Measurements from ENCODE around the gene CCDC171. TPM values are rescaled to one million over a fixed set of nuclear protein-coding genes. Genes with fewer than 3 reads are reported as not detected.

Gene CCDC171
- total and polyA plus RNA-seq, 2 experiments from 2014 or later = 0.73 to 2.9 TPM

- DNase-seq (ENCODE audit: low spot score) = no peak
- no peak overlapping the region for H3K27ac ChIP-seq
- H3K36me3 ChIP-seq (replicated peaks; ENCODE audit: insufficient read depth, low read depth) = no peaks in the 10 kb centered on the region
- H4K20me1 ChIP-seq (ENCODE audit: insufficient read depth, poor library complexity, severe bottlenecking) = no peaks in the 10 kb centered on the region
- H3K4me3 ChIP-seq = no peak overlapping the region
- no peaks in the 10 kb centered on the region for H3K9me2 ChIP-seq (replicated peaks; ENCODE audit: insufficient read depth)
- H3K79me2 ChIP-seq = no peaks in the 10 kb centered on the region
- H3K4me2 ChIP-seq = no peak overlapping the region
- no peaks in the 10 kb centered on the region for H3K4me1 ChIP-seq (ENCODE audit: insufficient read depth)
- no peak for TF ChIP-seq EZH2phosphoT487 (IDR thresholded peaks at IDR 0.05; ENCODE audit: low read depth, severe bottlenecking, unreplicated experiment)
- TF ChIP-seq EZH2 (IDR thresholded peaks at IDR 0.05; ENCODE audit: borderline replicate concordance) = no peak
- no peak for TF ChIP-seq CTCF (IDR thresholded peaks at IDR 0.05; ENCODE audit: poor library complexity)
- H2AFZ ChIP-seq = no peak overlapping the region
- WGBS (ENCODE audit: low lambda C conversion rate, missing lambda C conversion rate) = 55% methylated on average over 5 of the region's 5 CpGs
- H3K9me3 ChIP-seq (ENCODE audit: low read depth) = no peaks in the 10 kb centered on the region
- no peaks in the 10 kb centered on the region for H3K27me3 ChIP-seq
These were observed 170.0 kb downstream of the CCDC171 start for GRCh38 chr9:15722888-15723287.

GRCh38 chr9:15724016-15724415, 171.2 kb downstream of the CCDC171 start:
- no peak for TF ChIP-seq EZH2 (IDR thresholded peaks at IDR 0.05; ENCODE audit: borderline replicate concordance)
- no peak for TF ChIP-seq EZH2phosphoT487 (IDR thresholded peaks at IDR 0.05; ENCODE audit: low read depth, severe bottlenecking, unreplicated experiment)
- TF ChIP-seq CTCF (IDR thresholded peaks at IDR 0.05; ENCODE audit: poor library complexity) = no peak
- Histone ChIP-seq H3K9me3 (ENCODE audit: low read depth) (no peaks in the 10 kb centered on the region), H3K79me2 (no peaks in the 10 kb centered on the region), H3K36me3 (replicated peaks; ENCODE audit: insufficient read depth, low read depth) (no peaks in the 10 kb centered on the region), H3K27ac (no peak overlapping the region), H2AFZ (no peak overlapping the region), H4K20me1 (ENCODE audit: insufficient read depth, poor library complexity, severe bottlenecking) (no peaks in the 10 kb centered on the region), H3K27me3 (no peaks in the 10 kb centered on the region), H3K9me2 (replicated peaks; ENCODE audit: insufficient read depth) (no peaks in the 10 kb centered on the region), H3K4me2 (no peak overlapping the region), H3K4me3 (no peak overlapping the region), H3K4me1 (ENCODE audit: insufficient read depth) (no peaks in the 10 kb centered on the region)
- 69% methylated on average over 1 of the region's 1 CpG for WGBS (ENCODE audit: low lambda C conversion rate, missing lambda C conversion rate)
- no peak for DNase-seq (ENCODE audit: low spot score)

DNA sequence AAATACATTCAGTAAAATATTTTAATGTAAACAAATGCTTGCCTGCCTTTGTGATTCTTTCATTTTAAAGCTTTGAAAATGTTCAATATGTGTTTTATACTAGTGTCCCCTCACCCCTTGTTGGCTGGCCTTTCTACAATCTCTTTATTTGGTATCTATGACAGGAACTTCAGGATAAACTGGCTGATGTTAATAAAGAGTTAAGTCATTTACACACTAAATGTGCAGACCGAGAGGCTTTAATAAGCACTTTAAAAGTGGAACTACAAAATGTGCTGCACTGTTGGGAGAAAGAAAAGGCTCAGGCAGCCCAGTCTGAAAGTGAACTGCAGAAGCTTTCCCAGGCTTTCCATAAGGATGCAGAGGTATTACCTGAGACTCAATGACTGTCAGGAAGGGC, 171.8 kb downstream of the CCDC171 start:
- Histone ChIP-seq H3K27me3 (no peaks in the 10 kb centered on the region), H3K27ac (peak overlapping the region; percentile 32), H3K36me3 (replicated peaks; ENCODE audit: insufficient read depth, low read depth) (no peaks in the 10 kb centered on the region), H4K20me1 (ENCODE audit: insufficient read depth, poor library complexity, severe bottlenecking) (no peaks in the 10 kb centered on the region), H3K4me1 (ENCODE audit: insufficient read depth) (no peaks in the 10 kb centered on the region), H3K4me3 (no peak overlapping the region), H3K9me2 (replicated peaks; ENCODE audit: insufficient read depth) (no peaks in the 10 kb centered on the region), H3K79me2 (no peaks in the 10 kb centered on the region), H3K9me3 (ENCODE audit: low read depth) (no peaks in the 10 kb centered on the region), H2AFZ (no peak overlapping the region), H3K4me2 (no peak overlapping the region)
- 31% methylated on average over 1 of the region's 1 CpG for WGBS (ENCODE audit: low lambda C conversion rate, missing lambda C conversion rate)
- DNase-seq (ENCODE audit: low spot score) = no peak
- TF ChIP-seq EZH2 (IDR thresholded peaks at IDR 0.05; ENCODE audit: borderline replicate concordance) (no peak), EZH2phosphoT487 (IDR thresholded peaks at IDR 0.05; ENCODE audit: low read depth, severe bottlenecking, unreplicated experiment) (no peak), CTCF (IDR thresholded peaks at IDR 0.05; ENCODE audit: poor library complexity) (no peak)

GRCh38 chr9:15725953-15726352, 173.1 kb downstream of the CCDC171 start:
- Histone ChIP-seq H3K27me3 (no peaks in the 10 kb centered on the region), H4K20me1 (ENCODE audit: insufficient read depth, poor library complexity, severe bottlenecking) (no peaks in the 10 kb centered on the region), H3K36me3 (replicated peaks; ENCODE audit: insufficient read depth, low read depth) (no peaks in the 10 kb centered on the region), H3K4me2 (no peak overlapping the region), H3K9me2 (replicated peaks; ENCODE audit: insufficient read depth) (no peaks in the 10 kb centered on the region), H2AFZ (no peak overlapping the region), H3K4me1 (ENCODE audit: insufficient read depth) (no peaks in the 10 kb centered on the region), H3K9me3 (ENCODE audit: low read depth) (no peaks in the 10 kb centered on the region), H3K4me3 (no peak overlapping the region), H3K27ac (no peak overlapping the region), H3K79me2 (no peaks in the 10 kb centered on the region)
- TF ChIP-seq CTCF (IDR thresholded peaks at IDR 0.05; ENCODE audit: poor library complexity) = no peak
- TF ChIP-seq EZH2phosphoT487 (IDR thresholded peaks at IDR 0.05; ENCODE audit: low read depth, severe bottlenecking, unreplicated experiment) = no peak
- TF ChIP-seq EZH2 (IDR thresholded peaks at IDR 0.05; ENCODE audit: borderline replicate concordance) = no peak
- no peak for DNase-seq (ENCODE audit: low spot score)
- WGBS (ENCODE audit: low lambda C conversion rate, missing lambda C conversion rate) = 66% methylated on average over 1 of the region's 1 CpG

All from hepatocyte (in vitro differentiated cells).